Gastroesophageal sphincter (tissue), 4 donors: ENCODE measurements around the gene NUDT16L1. TPM values are rescaled to one million over a fixed set of nuclear protein-coding genes. Genes with fewer than 3 reads are reported as not detected.

Experiments
- ATAC-seq: fragments of 150-250 bp; one replicate; pipeline ENCODE4 v1.9.1; 2016; ENCODE audit warnings: mild to moderate bottlenecking, moderate library complexity
- H3K27ac ChIP-seq, 4 donors: fragments of 200-600 bp; sonication (generic) in 3 of 4; 1 replicate in 3 of 4; 2 replicates in 1 of 4; pipeline ENCODE4 v1.5.1; 2016 to 2019
- H3K27me3 ChIP-seq: fragments of 200-600 bp; sonication (generic); one replicate; pipeline ENCODE4 v1.5.1; 2019
- H3K36me3 ChIP-seq, 2 donors: fragments of 200-600 bp; sonication (generic); one replicate each; pipeline ENCODE4 v1.5.1; 2019; ENCODE audit warnings: control low read depth in 1 of 2
- H3K4me1 ChIP-seq, 3 donors: fragments of 200-600 bp; sonication (generic); 1 replicate in 2 of 3; 2 replicates in 1 of 3; pipeline ENCODE4 v1.5.1; 2016 to 2019; ENCODE audit warnings: control low read depth in 2 of 3
- H3K4me3 ChIP-seq, 2 donors: fragments of 200-600 bp; sonication (generic); one replicate each; pipeline ENCODE4 v1.5.1; 2019; ENCODE audit warnings: mild to moderate bottlenecking in 1 of 2, moderate library complexity in 1 of 2
- H3K9me3 ChIP-seq, 3 donors: fragments of 200-600 bp; sonication (generic); one replicate each; pipeline ENCODE4 v1.5.1; 2017 to 2019; ENCODE audit warnings: control low read depth in 2 of 3
- CTCF ChIP-seq, 4 experiments: fragments of 200-600 bp in 2 of 4; fragments of 450-650 bp in 2 of 4; sonication (generic) in 1 of 4; IDR thresholded peaks; one replicate each; pipeline ENCODE4 v1.5.1; 2017 to 2019; ENCODE audit warnings: antibody characterized with exemption in 4 of 4, mild to moderate bottlenecking in 2 of 4, moderate library complexity in 2 of 4
- EP300 ChIP-seq: sonication (generic); formaldehyde crosslinking; IDR thresholded peaks from one replicate; pipeline ENCODE4 v1.6.1; 2017; ENCODE audit warnings: antibody characterized with exemption, mild to moderate bottlenecking
- POLR2A ChIP-seq, 2 donors: fragments of 450-650 bp; IDR thresholded peaks; one replicate each; pipeline ENCODE4 v1.6.1; 2017; ENCODE audit warnings: antibody characterized with exemption in 2 of 2, mild to moderate bottlenecking in 2 of 2, moderate library complexity in 1 of 2
- POLR2AphosphoS5 ChIP-seq: sonication (generic); formaldehyde crosslinking; IDR thresholded peaks from one replicate; pipeline ENCODE4 v1.6.1; 2017; ENCODE audit warnings: antibody characterized with exemption
- WGBS, 2 donors: methylation state at CpG; one replicate each; pipeline ENCODE4 v1.1.5; 2018; ENCODE audit warnings: low coverage in 1 of 2; 5-methylcytosine and 5-hydroxymethylcytosine counted together
- total RNA-seq, 4 donors: library from RNA; depleted of rRNA; stranded (reverse); fragments of >200 nt; gene quantifications; one replicate each; pipeline ENCODE4 v1.1.0, GENCODE V29; 2016

NUDT16L1 gene
- total RNA-seq, 4 donors from 2014 or later: 14.8 to 26.3 (median 21.4) TPM

GRCh38 chr16:4654011-4654963, 39.1 kb upstream of the NUDT16L1 start:
- no peak overlapping the region for H3K4me3 ChIP-seq
- H3K4me1 ChIP-seq: peaks cover 0 to 6% (median 0%) of the 10 kb centered on the region in 3 donors
- 50 to 93% methylated on average over 5 of the region's 16 CpGs for WGBS, 2 donors
- no peak for ATAC-seq
- H3K27me3 ChIP-seq: no peaks in the 10 kb centered on the region
- H3K27ac ChIP-seq: no peak overlapping the region
- peaks cover 0 to 95% of the 10 kb centered on the region in 2 donors for H3K36me3 ChIP-seq
- TF ChIP-seq POLR2A (IDR thresholded peaks at IDR 0.05) (no peak), EP300 (no peak), CTCF (IDR thresholded peaks at IDR 0.05) (no peak), POLR2AphosphoS5 (no peak)
- H3K9me3 ChIP-seq: no peaks in the 10 kb centered on the region

GRCh38 chr16:4654964-4655590, 38.3 kb upstream of the NUDT16L1 start:
- H3K4me1 ChIP-seq: peaks cover 0 to 13% (median 0%) of the 10 kb centered on the region in 3 donors
- peaks cover 0 to 100% of the 10 kb centered on the region in 2 donors for H3K36me3 ChIP-seq
- no peak for TF ChIP-seq EP300
- TF ChIP-seq POLR2A (IDR thresholded peaks at IDR 0.05): no peak
- no peaks in the 10 kb centered on the region for H3K27me3 ChIP-seq
- no peak overlapping the region for H3K4me3 ChIP-seq
- ATAC-seq: no peak
- no peaks in the 10 kb centered on the region for H3K9me3 ChIP-seq
- no peak overlapping the region for H3K27ac ChIP-seq
- 92% methylated on average over 5 of the region's 12 CpGs; no CpG with 5 or more reads in 1 of the 2 donors for WGBS, 2 donors

- WGBS, 2 donors: no CpG with 5 or more reads among the region's 6 CpGs
- H3K27ac ChIP-seq: no peak overlapping the region
- no peaks in the 10 kb centered on the region for H3K27me3 ChIP-seq
- H3K4me1 ChIP-seq: peaks cover 0 to 21% (median 0%) of the 10 kb centered on the region in 3 donors
- peaks cover 0 to 100% of the 10 kb centered on the region in 2 donors for H3K36me3 ChIP-seq
- ATAC-seq: no peak
- H3K4me3 ChIP-seq: no peak overlapping the region
- no peaks in the 10 kb centered on the region for H3K9me3 ChIP-seq
- TF ChIP-seq POLR2AphosphoS5 (no peak), CTCF (IDR thresholded peaks at IDR 0.05) (no peak), EP300 (no peak), POLR2A (IDR thresholded peaks at IDR 0.05) (no peak)
Observed at GRCh38 chr16:4655801-4656200, 37.6 kb upstream of the NUDT16L1 start.

GRCh38 chr16:4656221-4656620, 37.1 kb upstream of the NUDT16L1 start:
- peaks cover 0 to 25% (median 0%) of the 10 kb centered on the region in 3 donors for H3K4me1 ChIP-seq
- H3K4me3 ChIP-seq: no peak overlapping the region
- WGBS, 2 donors: 94% methylated on average over 6 of the region's 12 CpGs; no CpG with 5 or more reads in 1 of the 2 donors
- H3K27ac ChIP-seq: no peak overlapping the region
- H3K27me3 ChIP-seq: no peaks in the 10 kb centered on the region
- H3K9me3 ChIP-seq: no peaks in the 10 kb centered on the region
- ATAC-seq: no peak
- TF ChIP-seq POLR2A (IDR thresholded peaks at IDR 0.05): no peak
- no peak for TF ChIP-seq EP300
- no peak for TF ChIP-seq POLR2AphosphoS5
- no peak for TF ChIP-seq CTCF (IDR thresholded peaks at IDR 0.05)
- peaks cover 0 to 98% of the 10 kb centered on the region in 2 donors for H3K36me3 ChIP-seq
